Ectodermal cell (in vitro differentiated cells): ENCODE results near the gene RBM20.

ENCODE experiments used
- H3K27ac ChIP-seq: 2 replicates; pipeline ENCODE4 v1.7.0; 2013; ENCODE audit warnings: mild to moderate bottlenecking, low read depth, low read length; ENCODE audit not compliant: insufficient read depth, poor library complexity, severe bottlenecking
- H3K27me3 ChIP-seq: 2 replicates; pipeline ENCODE4 v1.7.0; 2013; ENCODE audit warnings: mild to moderate bottlenecking, low read length; ENCODE audit not compliant: insufficient read depth, control insufficient read depth, poor library complexity, severe bottlenecking
- H3K36me3 ChIP-seq: one replicate; pipeline ENCODE4 v1.7.0; 2013; ENCODE audit warnings: low read length; ENCODE audit not compliant: control insufficient read depth, insufficient read depth
- H3K4me1 ChIP-seq: one replicate; pipeline ENCODE4 v1.7.0; 2013; ENCODE audit warnings: low read length; ENCODE audit not compliant: control insufficient read depth, insufficient read depth
- H3K4me3 ChIP-seq: 2 replicates; pipeline ENCODE4 v1.7.0; 2013; ENCODE audit warnings: low read depth, low read length, control low read depth; ENCODE audit not compliant: insufficient read depth
- H3K9me3 ChIP-seq: 2 replicates; pipeline ENCODE4 v1.7.0; 2013; ENCODE audit warnings: mild to moderate bottlenecking, low read length, moderate library complexity; ENCODE audit not compliant: control insufficient read depth
- WGBS, 2 experiments: methylation state at CpG; one replicate each; pipeline ENCODE4 v1.1.7; 2013; ENCODE audit warnings: missing lambda C conversion rate in 2 of 2; 5-methylcytosine and 5-hydroxymethylcytosine counted together

Gene RBM20

DNA sequence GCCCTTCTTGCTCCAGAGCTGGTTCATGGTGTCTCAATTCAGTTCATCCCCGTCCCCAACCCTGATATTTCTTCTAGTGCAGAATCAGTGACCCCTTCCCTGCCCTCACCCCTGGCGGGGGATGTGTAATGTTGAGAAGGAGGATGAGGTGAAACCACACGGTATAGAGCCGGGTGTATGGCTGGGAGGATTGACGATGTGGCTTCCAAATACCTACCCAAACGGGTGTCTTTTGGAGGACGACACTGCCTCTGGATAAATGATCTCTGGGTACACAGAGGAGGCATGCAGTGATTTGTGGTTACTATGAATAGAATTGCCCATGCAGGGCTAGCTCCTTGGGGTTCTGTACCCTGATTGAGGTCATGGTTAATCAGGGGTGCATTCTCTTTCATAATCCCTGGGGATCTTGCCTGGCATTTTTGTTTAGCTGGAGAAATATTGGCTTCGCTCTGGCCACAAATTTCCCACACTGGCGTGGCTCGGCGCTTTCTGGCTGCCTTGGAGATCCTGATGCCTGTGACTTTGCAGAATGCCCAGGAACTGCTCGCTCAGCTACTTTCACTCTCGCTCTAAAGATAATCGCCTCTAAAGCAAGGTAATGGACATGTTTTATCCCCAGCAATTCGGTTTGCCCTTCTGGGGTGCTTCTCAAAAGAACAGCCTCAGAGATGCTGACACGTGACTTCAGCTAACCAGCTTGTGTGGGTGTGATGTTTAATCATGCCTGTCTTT lies 89.2 kb downstream of the RBM20 start:
- H3K4me3 ChIP-seq = no peak overlapping the region
- 92 to 94% methylated on average over 15 to 16 of the region's 16 CpGs for WGBS, 2 experiments
- H3K9me3 ChIP-seq = no peaks in the 10 kb centered on the region
- no peaks in the 10 kb centered on the region for H3K27me3 ChIP-seq
- no peaks in the 10 kb centered on the region for H3K36me3 ChIP-seq
- no peaks in the 10 kb centered on the region for H3K4me1 ChIP-seq
- no peak overlapping the region for H3K27ac ChIP-seq

DNA sequence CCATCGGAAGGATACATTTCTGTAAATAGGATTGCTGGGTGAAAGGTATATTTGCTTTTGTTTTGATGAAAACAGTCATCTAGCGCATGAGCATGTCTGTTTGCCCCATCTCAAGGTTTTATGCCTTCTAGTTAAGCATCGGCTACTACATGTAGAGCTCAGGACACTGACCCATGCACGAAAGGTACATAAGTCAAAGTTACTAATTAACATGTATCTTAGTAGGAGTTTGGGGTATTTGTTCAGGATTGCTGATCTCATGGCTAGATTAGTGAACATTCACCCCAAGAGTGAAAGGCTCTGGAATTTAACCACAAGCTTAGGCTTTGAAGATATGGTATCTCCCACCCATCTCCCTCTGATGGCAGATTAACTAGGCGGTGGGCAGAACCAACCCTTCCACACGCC lies 91.5 kb downstream of the RBM20 start:
- H3K36me3 ChIP-seq = no peaks in the 10 kb centered on the region
- H3K4me3 ChIP-seq = no peak overlapping the region
- 93 to 96% methylated on average over 6 of the region's 6 CpGs for WGBS, 2 experiments

DNA sequence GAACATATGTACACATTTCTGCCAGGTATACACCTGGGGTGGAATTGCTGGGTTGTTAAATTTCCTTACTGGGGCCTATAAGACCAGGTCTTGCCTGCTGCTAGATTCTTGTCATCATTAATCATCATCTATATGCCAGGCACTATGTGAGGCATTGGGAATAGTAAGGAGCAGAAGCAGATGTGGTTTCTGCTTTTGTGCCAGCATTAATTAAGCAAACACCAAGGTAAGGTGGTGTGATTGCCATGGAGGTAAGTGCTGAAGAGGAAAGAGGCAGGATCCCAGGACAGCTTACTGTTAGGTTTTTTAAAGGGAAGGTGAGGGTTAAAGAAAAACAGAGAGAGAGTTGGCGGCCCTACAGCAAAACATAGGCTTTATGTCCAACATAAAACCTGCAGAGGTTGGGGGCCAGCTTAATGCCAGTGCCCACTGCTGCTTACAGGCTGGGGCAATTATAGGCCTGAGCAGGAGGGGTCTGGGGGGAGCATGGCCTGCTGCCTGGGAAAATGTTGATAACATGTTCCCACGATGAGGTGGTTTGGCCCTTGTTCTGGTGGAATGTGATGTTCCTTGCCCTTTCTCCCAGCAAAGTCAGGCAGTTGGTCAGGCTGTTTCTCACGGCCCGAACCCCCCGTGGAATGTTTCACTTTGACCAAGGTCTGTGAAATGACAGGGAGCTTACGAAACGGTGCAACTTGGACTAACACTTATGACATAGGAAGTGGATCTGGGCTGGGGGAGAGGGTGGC lies 93.9 kb downstream of the RBM20 start:
- H3K4me1 ChIP-seq = no peaks in the 10 kb centered on the region
- 86 to 89% methylated on average over 7 of the region's 7 CpGs for WGBS, 2 experiments
- no peaks in the 10 kb centered on the region for H3K36me3 ChIP-seq
- H3K27ac ChIP-seq = no peak overlapping the region
- H3K9me3 ChIP-seq = no peaks in the 10 kb centered on the region
- no peak overlapping the region for H3K4me3 ChIP-seq
- H3K27me3 ChIP-seq = no peaks in the 10 kb centered on the region

More for the DNA sequence above, 91.5 kb downstream of the RBM20 start:
- H3K4me1 ChIP-seq = no peaks in the 10 kb centered on the region
- no peaks in the 10 kb centered on the region for H3K9me3 ChIP-seq
- no peak overlapping the region for H3K27ac ChIP-seq
- H3K27me3 ChIP-seq = no peaks in the 10 kb centered on the region

DNA sequence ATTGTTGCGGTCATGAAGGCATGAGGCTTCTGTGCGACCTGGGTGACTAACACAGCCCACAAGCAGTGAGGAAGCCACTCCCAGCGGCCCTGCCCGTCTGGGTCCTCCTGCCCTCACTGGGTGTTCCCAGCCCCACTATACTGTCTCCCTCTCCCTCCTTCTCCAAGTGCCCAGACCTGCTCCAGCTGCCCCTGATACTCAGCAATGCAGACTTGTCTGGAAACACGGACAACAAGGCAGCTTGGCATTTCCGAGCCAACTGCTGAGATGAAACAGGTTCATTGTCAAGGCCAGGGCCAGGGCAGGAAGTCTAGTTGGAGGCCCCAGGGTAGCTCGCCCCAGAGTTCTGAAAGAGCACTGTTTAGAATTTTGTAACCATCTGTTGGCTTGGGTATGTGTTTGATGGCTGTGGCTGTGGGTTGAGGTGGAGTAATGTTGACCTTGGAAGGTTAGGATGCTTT lies 95.7 kb downstream of the RBM20 start:
- WGBS, 2 experiments = 74% methylated on average over 7 of the region's 7 CpGs
- H3K9me3 ChIP-seq = no peaks in the 10 kb centered on the region
- no peaks in the 10 kb centered on the region for H3K27me3 ChIP-seq
- no peaks in the 10 kb centered on the region for H3K36me3 ChIP-seq
- no peaks in the 10 kb centered on the region for H3K4me1 ChIP-seq
- no peak overlapping the region for H3K4me3 ChIP-seq
- H3K27ac ChIP-seq = no peak overlapping the region

DNA sequence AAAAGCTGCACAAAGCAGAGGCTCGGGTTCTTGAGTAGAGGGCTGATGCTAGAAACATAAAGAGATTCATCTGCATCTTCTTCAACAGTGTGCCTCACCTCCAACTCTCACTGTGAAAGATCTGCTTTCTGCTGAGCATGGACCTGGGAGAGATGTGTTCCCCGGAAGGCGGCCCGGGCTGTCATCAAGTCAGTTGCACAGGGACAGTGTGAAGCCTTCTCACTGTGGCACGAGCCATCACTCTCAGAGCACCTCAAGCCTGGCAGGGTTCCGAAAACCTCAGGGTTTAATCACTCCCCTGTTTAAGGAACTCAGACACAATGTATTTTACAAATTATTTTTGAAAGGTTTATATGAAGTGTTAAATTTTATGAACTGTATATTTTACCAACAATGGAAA lies 98.7 kb downstream of the RBM20 start:
- Histone ChIP-seq H3K4me1 (no peaks in the 10 kb centered on the region), H3K4me3 (no peak overlapping the region), H3K36me3 (no peaks in the 10 kb centered on the region), H3K9me3 (no peaks in the 10 kb centered on the region), H3K27ac (no peak overlapping the region), H3K27me3 (no peaks in the 10 kb centered on the region)
- 90 to 93% methylated on average over 6 of the region's 6 CpGs for WGBS, 2 experiments

DNA sequence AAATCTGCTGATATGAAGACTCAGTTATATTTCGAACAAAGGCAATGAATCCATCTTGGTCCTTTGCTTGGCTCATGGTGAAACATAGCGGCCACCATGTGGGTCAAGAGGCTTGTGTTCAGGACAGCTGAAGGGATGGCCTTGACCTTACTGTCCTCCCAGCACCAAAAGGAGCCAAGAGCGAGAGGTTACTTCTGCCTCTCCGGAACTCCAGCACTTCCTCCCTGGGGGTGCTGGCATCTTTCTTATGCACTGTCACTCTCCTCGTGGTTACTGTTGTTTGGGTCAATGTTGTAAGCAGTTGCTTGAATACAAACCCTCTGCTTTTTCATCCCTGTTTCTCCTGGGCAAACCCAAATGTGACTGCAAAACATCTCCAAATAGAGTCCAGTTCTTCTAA lies 100.6 kb downstream of the RBM20 start:
- Histone ChIP-seq H3K4me1 (no peaks in the 10 kb centered on the region), H3K27ac (no peak overlapping the region), H3K4me3 (no peak overlapping the region), H3K27me3 (no peaks in the 10 kb centered on the region), H3K36me3 (no peaks in the 10 kb centered on the region), H3K9me3 (no peaks in the 10 kb centered on the region)
- 52 to 70% methylated on average over 5 of the region's 5 CpGs for WGBS, 2 experiments

DNA sequence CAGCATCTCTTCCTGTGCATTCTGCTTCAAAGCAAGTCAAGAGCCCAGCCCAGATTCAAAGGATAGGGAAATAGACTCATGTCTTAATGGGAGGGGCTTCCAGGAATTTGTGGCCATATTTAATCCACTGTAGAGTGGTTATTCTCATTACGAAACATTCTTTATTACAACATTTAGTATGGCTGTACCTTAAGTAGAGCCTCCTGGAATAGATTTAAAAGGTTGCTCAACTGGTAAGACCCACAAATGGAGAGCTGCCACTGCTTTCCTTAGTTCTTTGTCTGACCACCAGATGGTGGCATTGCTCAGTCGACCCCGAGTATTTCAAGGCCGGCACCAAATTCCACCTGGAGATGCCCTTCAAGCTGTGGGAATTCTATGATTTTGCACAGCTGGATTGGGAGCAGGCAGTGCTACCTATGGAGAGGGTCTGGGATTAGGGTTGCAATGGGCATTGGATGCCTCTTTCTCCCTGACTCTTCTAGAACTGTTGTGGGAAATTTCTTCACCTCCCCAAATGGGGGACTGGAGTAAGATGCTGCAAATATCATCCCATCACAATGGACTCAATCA lies 102.2 kb downstream of the RBM20 start:
- H3K27ac ChIP-seq = no peak overlapping the region
- H3K36me3 ChIP-seq = no peaks in the 10 kb centered on the region
- WGBS, 2 experiments = 9 to 20% methylated on average over 4 of the region's 4 CpGs
- no peaks in the 10 kb centered on the region for H3K9me3 ChIP-seq
- H3K27me3 ChIP-seq = no peaks in the 10 kb centered on the region
- H3K4me3 ChIP-seq = no peak overlapping the region
- no peaks in the 10 kb centered on the region for H3K4me1 ChIP-seq

DNA sequence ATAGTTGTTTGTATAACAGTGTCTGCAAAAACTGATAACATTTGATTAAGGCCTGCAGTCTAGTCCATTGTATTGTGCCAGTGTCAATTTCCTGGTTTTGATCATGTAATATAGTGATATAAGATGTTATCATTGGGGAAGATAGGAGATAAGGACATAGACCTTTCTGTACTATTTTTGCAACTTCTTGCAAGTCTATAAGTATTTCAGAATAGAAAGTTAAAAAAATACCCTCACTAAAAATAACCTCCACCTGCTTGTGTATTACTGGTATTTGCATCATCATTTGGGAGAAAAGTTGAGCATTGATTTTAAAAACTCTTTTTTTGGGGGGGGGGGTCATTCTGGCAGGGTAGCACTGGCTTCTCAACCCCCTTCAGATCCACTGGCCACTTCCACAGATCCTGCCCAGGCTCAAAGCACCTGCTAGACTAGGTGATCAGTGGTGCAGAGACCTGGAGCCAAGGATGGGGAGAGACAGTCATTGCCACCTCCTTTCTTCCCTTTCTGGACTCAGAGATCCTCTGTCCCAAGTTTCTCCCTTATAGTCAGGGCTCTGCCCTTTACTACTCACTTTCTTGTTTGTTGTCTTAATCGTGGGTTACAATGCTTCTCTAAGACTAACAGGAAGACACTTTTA lies 103.0 kb downstream of the RBM20 start:
- Histone ChIP-seq H3K9me3 (no peaks in the 10 kb centered on the region), H3K4me1 (no peaks in the 10 kb centered on the region), H3K27me3 (no peaks in the 10 kb centered on the region), H3K36me3 (no peaks in the 10 kb centered on the region), H3K4me3 (no peak overlapping the region), H3K27ac (no peak overlapping the region)
- 71 to 75% methylated on average over 1 of the region's 1 CpG for WGBS, 2 experiments

DNA sequence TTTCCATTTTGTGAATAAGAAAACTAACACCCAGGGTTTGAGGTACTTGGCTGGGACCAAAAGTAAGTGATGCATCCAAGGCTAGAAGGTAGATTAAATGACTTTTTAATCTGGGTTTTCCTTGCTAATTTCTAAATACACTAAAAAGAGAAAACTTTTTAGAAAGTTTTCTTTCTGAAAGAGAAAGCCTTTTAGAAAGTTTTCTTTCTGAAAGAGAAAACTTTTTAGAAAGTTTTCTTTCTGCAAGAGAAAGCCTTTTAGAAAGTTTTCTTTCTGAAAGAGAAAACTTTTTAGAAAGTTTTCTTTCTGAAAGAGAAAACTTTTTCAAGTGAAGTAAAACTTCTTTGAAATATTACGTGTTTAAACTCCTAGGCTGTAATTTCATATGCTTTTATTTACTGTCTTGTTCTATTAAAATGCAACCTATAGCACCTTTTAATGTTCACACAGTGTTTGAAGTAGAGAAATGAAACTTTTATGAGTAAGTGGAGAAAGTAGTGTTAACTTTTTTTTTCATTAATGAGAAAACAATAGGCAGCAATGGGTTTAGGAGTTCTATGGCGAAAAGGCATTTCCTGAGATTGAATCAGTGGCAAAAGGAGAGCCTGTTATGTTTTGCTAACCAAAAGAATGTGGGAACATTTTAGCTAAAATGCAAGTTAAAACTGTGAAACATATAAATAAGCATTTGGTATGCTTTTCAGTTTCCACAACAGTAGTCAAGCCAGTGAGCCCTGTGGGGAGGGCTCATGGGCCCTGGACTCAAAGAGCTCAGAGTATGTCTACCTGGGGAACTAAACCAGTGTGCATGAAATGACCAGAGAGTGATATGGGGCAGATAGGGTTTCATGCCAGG lies 103.7 kb downstream of the RBM20 start:
- Histone ChIP-seq H3K27me3 (no peaks in the 10 kb centered on the region), H3K9me3 (no peaks in the 10 kb centered on the region), H3K27ac (no peak overlapping the region), H3K4me3 (no peak overlapping the region), H3K36me3 (no peaks in the 10 kb centered on the region), H3K4me1 (no peaks in the 10 kb centered on the region)
- WGBS, 2 experiments = 90 to 94% methylated on average over 1 of the region's 2 CpGs
